NCI-H1417 treated with DMSO at 0.1 percent for 48 hours (cell line): ENCODE measurements around the gene DRC3.

Source experiments
- DNase-seq: peaks from one replicate; lab custom pipeline; 2025; lab: John Stamatoyannopoulos, UW

DRC3 gene

GRCh38 chr17:17966399-17966798, 6.3 kb upstream of the DRC3 start:
- no peak for DNase-seq

GRCh38 chr17:17970699-17971430, 1.8 kb upstream of the DRC3 start:
- no peak for DNase-seq

- no peak for DNase-seq
These were observed 1.1 kb upstream of the DRC3 start for GRCh38 chr17:17971431-17972125.

- DNase-seq: no peak
These were observed 241 bp downstream of the DRC3 start for GRCh38 chr17:17972952-17973254.

GRCh38 chr17:17975436-17975835, 2.8 kb downstream of the DRC3 start:
- DNase-seq: no peak

GRCh38 chr17:17976931-17977570, 4.4 kb downstream of the DRC3 start:
- DNase-seq: no peak

- DNase-seq: no peak
These were observed 6.1 kb downstream of the DRC3 start for GRCh38 chr17:17978481-17979424.

GRCh38 chr17:17979778-17980177, 7.1 kb downstream of the DRC3 start:
- DNase-seq: no peak

- DNase-seq: no peak
These were observed 8.7 kb downstream of the DRC3 start for GRCh38 chr17:17981330-17981729.

GRCh38 chr17:17982801-17983200, 10.1 kb downstream of the DRC3 start:
- no peak for DNase-seq

GRCh38 chr17:17983376-17983775, 10.7 kb downstream of the DRC3 start:
- DNase-seq: no peak

- DNase-seq: no peak
These were observed 11.1 kb downstream of the DRC3 start for GRCh38 chr17:17983776-17984175.

- no peak for DNase-seq
These were observed 12.5 kb downstream of the DRC3 start for GRCh38 chr17:17985153-17985552.

GRCh38 chr17:17985555-17985954, 12.9 kb downstream of the DRC3 start:
- no peak for DNase-seq

GRCh38 chr17:17987187-17987896, 14.7 kb downstream of the DRC3 start:
- DNase-seq: no peak

- no peak for DNase-seq
These were observed 15.2 kb downstream of the DRC3 start for GRCh38 chr17:17987901-17988300.

GRCh38 chr17:17988427-17988945, 15.8 kb downstream of the DRC3 start:
- no peak for DNase-seq

GRCh38 chr17:17989081-17989480, 16.4 kb downstream of the DRC3 start:
- DNase-seq: no peak

GRCh38 chr17:17989618-17990017, 17.0 kb downstream of the DRC3 start:
- DNase-seq: no peak

- DNase-seq: no peak
These were observed 17.6 kb downstream of the DRC3 start for GRCh38 chr17:17990282-17990681.

GRCh38 chr17:17993366-17993765, 20.7 kb downstream of the DRC3 start:
- no peak for DNase-seq
